ENCODE results near the gene KRTAP4-2.

DNA sequence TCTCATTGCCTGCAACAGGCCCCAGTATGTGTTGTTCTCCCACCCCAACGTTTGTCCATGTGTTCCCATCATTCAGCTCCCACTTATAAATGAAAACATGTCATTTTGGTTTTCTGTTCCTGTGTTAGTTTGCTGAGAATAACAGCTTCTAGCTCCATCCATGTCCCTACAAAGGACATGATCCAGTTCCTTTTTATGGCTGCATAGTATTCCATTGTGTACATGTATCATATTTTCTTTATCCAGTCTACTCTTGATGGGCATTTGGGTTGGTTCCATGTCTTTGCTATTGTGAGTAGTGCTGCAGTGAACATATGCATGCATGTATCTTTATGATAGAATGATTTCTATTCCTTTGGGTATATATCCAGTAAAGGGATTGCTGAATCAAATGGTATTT, 37.7 kb upstream of the KRTAP4-2 start:
- TF ChIP-seq ZNF605 (CRISPR knock-in tag; IDR thresholded peaks at IDR 0.05): no peak
- TF ChIP-seq, protein P1, sequence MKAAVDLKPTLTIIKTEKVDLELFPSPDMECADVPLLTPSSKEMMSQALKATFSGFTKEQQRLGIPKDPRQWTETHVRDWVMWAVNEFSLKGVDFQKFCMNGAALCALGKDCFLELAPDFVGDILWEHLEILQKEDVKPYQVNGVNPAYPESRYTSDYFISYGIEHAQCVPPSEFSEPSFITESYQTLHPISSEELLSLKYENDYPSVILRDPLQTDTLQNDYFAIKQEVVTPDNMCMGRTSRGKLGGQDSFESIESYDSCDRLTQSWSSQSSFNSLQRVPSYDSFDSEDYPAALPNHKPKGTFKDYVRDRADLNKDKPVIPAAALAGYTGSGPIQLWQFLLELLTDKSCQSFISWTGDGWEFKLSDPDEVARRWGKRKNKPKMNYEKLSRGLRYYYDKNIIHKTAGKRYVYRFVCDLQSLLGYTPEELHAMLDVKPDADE (CRISPR knock-in tag; IDR thresholded peaks at IDR 0.05): no peak

All from HepG2 (cell line).